Endothelial cell of umbilical vein (primary cell): ENCODE measurements around the gene PRKD2. TPM values are rescaled to one million over a fixed set of nuclear protein-coding genes. Genes with fewer than 3 reads are reported as not detected.

Experiments
- BruUV-seq: library from RNA; stranded (reverse); fragments of 400-500 nt; replicated peaks from 2 replicates; lab custom pipeline; 2021; lab: Mats Ljungman, UMichigan
- CTCF ChIA-PET: fragments of 300-600, 350-600 bp; sonication (Branson Sonifier 250); formaldehyde crosslinking; loops from one replicate; lab custom pipeline; 2021; ENCODE audit warnings: antibody characterized with exemption, inconsistent platforms; lab: Charles Lee
- POLR2A ChIA-PET: fragments of 300-600, 350-600 bp; sonication (Branson Sonifier 250); formaldehyde crosslinking; loops from one replicate; lab custom pipeline; 2021; ENCODE audit warnings: antibody characterized with exemption, inconsistent platforms; lab: Charles Lee
- DNase-seq: peaks from one replicate; pipeline ENCODE4 v3.0.0-alpha.2; 2011; ENCODE audit warnings: low read depth, low spot score
- FAIRE-seq: peaks from 2 replicates; lab custom pipeline; 2011; peaks lifted over from hg19 to GRCh38; lab: Jason Lieb, UNC
- H2AFZ ChIP-seq: 2 replicates; pipeline ENCODE4 v1.6.0; 2012; ENCODE audit warnings: low read depth, low read length, control low read depth, inconsistent platforms
- H3K27ac ChIP-seq: 2 replicates; pipeline ENCODE4 v1.5.1; 2011; ENCODE audit warnings: low read depth, mild to moderate bottlenecking, control low read depth, low read length, moderate library complexity; ENCODE audit not compliant: insufficient read depth
- H3K27me3 ChIP-seq, 2 experiments: 2 replicates each; pipeline versions ENCODE4 v1.6.0 to v1.6.1; 2011; ENCODE audit warnings: low read length in 2 of 2, mixed read lengths in 1 of 2; ENCODE audit not compliant: control insufficient read depth in 2 of 2, insufficient read depth in 2 of 2
- H3K36me3 ChIP-seq, 2 experiments: 2 replicates in 1 of 2; 3 replicates in 1 of 2; pipeline ENCODE4 v1.5.1; 2011; ENCODE audit warnings: low read length in 2 of 2, mild to moderate bottlenecking in 1 of 2, moderate library complexity in 1 of 2; ENCODE audit not compliant: control insufficient read depth in 2 of 2, insufficient read depth in 2 of 2; ENCODE audit errors: extremely low read depth in 1 of 2
- H3K4me1 ChIP-seq: 3 replicates; pipeline ENCODE4 v1.5.1; 2011; ENCODE audit warnings: mild to moderate bottlenecking, low read length; ENCODE audit not compliant: control insufficient read depth, insufficient read depth; ENCODE audit errors: extremely low read depth
- H3K4me2 ChIP-seq: 2 replicates; pipeline ENCODE4 v1.6.1; 2011; ENCODE audit warnings: low read length, control low read depth, mixed read lengths; ENCODE audit not compliant: insufficient read depth
- H3K4me3 ChIP-seq, 3 experiments: fragments of 200-600 bp in 1 of 3; sonication (generic), shearing (Covaris generic) in 1 of 3; replicated peaks in 1 of 3; 2 replicates each; pipeline ENCODE4 v1.5.1; 2011 to 2016; ENCODE audit warnings: control low read depth in 3 of 3, low read length in 3 of 3, mild to moderate bottlenecking in 2 of 3, inconsistent platforms in 1 of 3, low read depth in 1 of 3, moderate library complexity in 1 of 3; ENCODE audit not compliant: insufficient read depth in 1 of 3
- H3K79me2 ChIP-seq: 2 replicates; pipeline ENCODE4 v1.6.0; 2012; ENCODE audit warnings: low read length, inconsistent platforms; ENCODE audit not compliant: control insufficient read depth, insufficient read depth
- H3K9ac ChIP-seq: replicated peaks from 2 replicates; pipeline ENCODE3; 2011; ENCODE audit warnings: low read length, control low read depth; ENCODE audit not compliant: insufficient read depth; ENCODE audit errors: extremely low read depth
- H3K9me1 ChIP-seq: replicated peaks from 3 replicates; pipeline ENCODE4 v1.6.0; 2011; ENCODE audit warnings: mild to moderate bottlenecking, low read length; ENCODE audit not compliant: control insufficient read depth, insufficient read depth; ENCODE audit errors: extremely low read depth
- H3K9me3 ChIP-seq: replicated peaks from 2 replicates; pipeline ENCODE4 v1.5.1; 2012; ENCODE audit warnings: low read length, inconsistent platforms; ENCODE audit not compliant: control insufficient read depth, insufficient read depth
- H4K20me1 ChIP-seq: replicated peaks from 2 replicates; pipeline ENCODE3; 2011; ENCODE audit warnings: mild to moderate bottlenecking, low read length; ENCODE audit not compliant: control insufficient read depth, insufficient read depth; ENCODE audit errors: extremely low read depth
- EZH2 ChIP-seq: IDR thresholded peaks from 2 replicates; pipeline ENCODE4 v1.6.1; 2012; ENCODE audit warnings: borderline replicate concordance, low read depth, mild to moderate bottlenecking, moderate library complexity, low read length, inconsistent platforms; ENCODE audit not compliant: severe bottlenecking
- FOS ChIP-seq: IDR thresholded peaks from 2 replicates; pipeline ENCODE4 v1.6.1; 2011; ENCODE audit warnings: mild to moderate bottlenecking, low read length, moderate library complexity, borderline replicate concordance; ENCODE audit not compliant: insufficient read depth
- GATA2 ChIP-seq: IDR thresholded peaks from 2 replicates; pipeline ENCODE4 v1.7.0; 2011; ENCODE audit warnings: low read depth, mild to moderate bottlenecking, moderate library complexity, mixed read lengths, low read length; ENCODE audit not compliant: insufficient read length, insufficient read depth
- JUN ChIP-seq: IDR thresholded peaks from 2 replicates; pipeline ENCODE4 v1.6.1; 2011; ENCODE audit warnings: borderline replicate concordance, low read depth; ENCODE audit not compliant: insufficient read length, insufficient read depth
- MYC ChIP-seq: IDR thresholded peaks from one replicate; pipeline ENCODE4 v1.6.1; 2011; ENCODE audit warnings: mild to moderate bottlenecking, low read depth, low read length
- POLR2A ChIP-seq: IDR thresholded peaks from 2 replicates; pipeline ENCODE4 v1.6.1; 2012; ENCODE audit warnings: low read depth, mild to moderate bottlenecking, control low read depth, low read length
- POLR2AphosphoS5 ChIP-seq: IDR thresholded peaks from 2 replicates; pipeline ENCODE4 v1.6.1; 2012; ENCODE audit warnings: low read depth, mild to moderate bottlenecking, control low read depth, low read length, moderate library complexity; ENCODE audit not compliant: insufficient read depth
- dilution Hi-C: fragments of 300-500 bp; cut with MboI; formaldehyde crosslinking; loops from one replicate; pipeline ENCODE4 v1.15.0; 2019; ENCODE audit warnings: low sequenced_read_pairs; ENCODE audit not compliant: extremely low pct_ligation_motif_present
- intact Hi-C: fragments of 100-400 bp; cut with micrococcal nuclease; formaldehyde crosslinking; loops from one replicate; pipeline ENCODE4 v1.10.0; 2022
- polyA plus RNA-seq, 4 experiments: library from polyadenylated mRNA; depleted of rRNA in 3 of 4; stranded (reverse) in 3 of 4; unstranded in 1 of 4; fragments of >200 nt; gene quantifications; 2 replicates each; pipeline versions ENCODE4 v1.2.1 to v1.2.3, GENCODE V29; 2011 to 2012; ENCODE audit warnings: missing spikeins in 1 of 4
- total RNA-seq: library from RNA; stranded (reverse); gene quantifications from 2 replicates; pipeline ENCODE4 v1.2.3, GENCODE V29; 2021
- TF ChIP-seq, protein P1 (sequence below), 2 donors: IDR thresholded peaks; 1 replicate in 1 of 2; 2 replicates in 1 of 2; pipeline ENCODE4 v1.5.1; 2011; ENCODE audit warnings: low read length in 2 of 2, mild to moderate bottlenecking in 2 of 2, moderate library complexity in 2 of 2, control low read depth in 1 of 2, inconsistent platforms in 1 of 2, low read depth in 1 of 2; ENCODE audit not compliant: insufficient read depth in 1 of 2; ENCODE audit errors: extremely low read depth in 1 of 2
- TF ChIP-seq, protein P2 (sequence below): IDR thresholded peaks from 2 replicates; pipeline ENCODE4 v1.6.1; 2011; ENCODE audit not compliant: insufficient read depth, insufficient read length

Gene PRKD2
- total and polyA plus RNA-seq, 2 donors (not counting 3 experiments of a cell fraction or from before 2014, with no cell fraction given): 40.4 to 94.9 TPM

DNA sequence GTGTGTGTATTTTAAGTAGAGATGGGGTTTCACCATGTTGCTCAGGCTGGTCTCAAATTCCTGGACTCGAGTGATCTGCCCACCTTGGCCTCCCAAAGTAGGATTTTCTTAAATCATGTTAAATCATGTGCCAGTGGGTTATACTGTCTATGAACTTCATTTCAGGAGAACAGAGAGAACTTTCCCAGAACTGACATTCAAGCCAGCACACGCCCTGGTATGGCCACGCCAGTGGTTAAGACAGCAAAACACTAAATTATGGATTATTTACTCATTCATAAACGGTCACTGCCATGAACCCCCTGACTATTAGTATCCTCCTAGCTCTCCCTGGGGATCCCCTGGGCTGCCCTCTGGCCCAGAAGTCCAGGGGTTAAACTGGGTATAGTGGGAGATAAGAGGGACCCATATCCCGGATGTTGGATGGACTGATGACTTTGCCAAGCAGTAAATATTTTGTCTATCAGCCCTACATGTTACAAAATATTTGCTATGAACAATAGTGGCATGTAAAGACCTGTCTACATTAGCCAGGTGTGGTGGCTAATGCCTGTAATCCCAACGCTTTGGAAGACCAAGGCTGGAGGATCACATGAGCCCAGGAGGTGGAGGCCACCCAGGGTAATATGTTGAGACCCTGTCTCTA is 45.5 kb upstream of the PRKD2 start:
- H3K79me2 ChIP-seq: no peaks in the 10 kb centered on the region
- CTCF ChIA-PET: interaction anchor here (1.1 kb wide), 1 partner anchor 78 kb away, joined by 3 read pairs; no protein-coding TSS in a partner anchor
- no peak overlapping the region for H2AFZ ChIP-seq
- FAIRE-seq: no peak
- peaks cover 0 to 2% of the 10 kb centered on the region in 2 experiments for H3K36me3 ChIP-seq
- no peak for DNase-seq
- no TSS peak for BruUV-seq
- H3K9me1 ChIP-seq: no peaks in the 10 kb centered on the region
- no peak overlapping the region for H3K4me2 ChIP-seq
- H3K9ac ChIP-seq: no peak overlapping the region
- H3K9me3 ChIP-seq: no peaks in the 10 kb centered on the region
- H3K27me3 ChIP-seq: no peaks in the 10 kb centered on the region
- H4K20me1 ChIP-seq: no peaks in the 10 kb centered on the region
- H3K27ac ChIP-seq: no peak overlapping the region
- intact Hi-C loops (no loop called here), dilution Hi-C loops (no loop called here)
- POLR2A ChIA-PET: no interaction called here
- H3K4me3 ChIP-seq: no peak overlapping the region
- no peak for TF ChIP-seq GATA2
- no peak for TF ChIP-seq JUN
- TF ChIP-seq MYC: no peak
- TF ChIP-seq POLR2AphosphoS5: no peak
- TF ChIP-seq POLR2A: no peak
- TF ChIP-seq, protein P1, sequence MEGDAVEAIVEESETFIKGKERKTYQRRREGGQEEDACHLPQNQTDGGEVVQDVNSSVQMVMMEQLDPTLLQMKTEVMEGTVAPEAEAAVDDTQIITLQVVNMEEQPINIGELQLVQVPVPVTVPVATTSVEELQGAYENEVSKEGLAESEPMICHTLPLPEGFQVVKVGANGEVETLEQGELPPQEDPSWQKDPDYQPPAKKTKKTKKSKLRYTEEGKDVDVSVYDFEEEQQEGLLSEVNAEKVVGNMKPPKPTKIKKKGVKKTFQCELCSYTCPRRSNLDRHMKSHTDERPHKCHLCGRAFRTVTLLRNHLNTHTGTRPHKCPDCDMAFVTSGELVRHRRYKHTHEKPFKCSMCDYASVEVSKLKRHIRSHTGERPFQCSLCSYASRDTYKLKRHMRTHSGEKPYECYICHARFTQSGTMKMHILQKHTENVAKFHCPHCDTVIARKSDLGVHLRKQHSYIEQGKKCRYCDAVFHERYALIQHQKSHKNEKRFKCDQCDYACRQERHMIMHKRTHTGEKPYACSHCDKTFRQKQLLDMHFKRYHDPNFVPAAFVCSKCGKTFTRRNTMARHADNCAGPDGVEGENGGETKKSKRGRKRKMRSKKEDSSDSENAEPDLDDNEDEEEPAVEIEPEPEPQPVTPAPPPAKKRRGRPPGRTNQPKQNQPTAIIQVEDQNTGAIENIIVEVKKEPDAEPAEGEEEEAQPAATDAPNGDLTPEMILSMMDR (IDR thresholded peaks at IDR 0.05; ENCODE audit: extremely low read depth in 1 of 2, insufficient read depth in 1 of 2, low read depth in 1 of 2, low read length in 2 of 2): no peak
- TF ChIP-seq, protein P2, sequence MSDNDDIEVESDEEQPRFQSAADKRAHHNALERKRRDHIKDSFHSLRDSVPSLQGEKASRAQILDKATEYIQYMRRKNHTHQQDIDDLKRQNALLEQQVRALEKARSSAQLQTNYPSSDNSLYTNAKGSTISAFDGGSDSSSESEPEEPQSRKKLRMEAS: no peak
- no peak for TF ChIP-seq EZH2
- no peak for TF ChIP-seq FOS
- no peaks in the 10 kb centered on the region for H3K4me1 ChIP-seq
